NCI-H446 treated with DMSO at 0.1 percent for 48 hours (cell line): ENCODE measurements around the gene DNAAF9.
A peak's percentile ranks its signal among the peaks of the same experiment; 100 is the strongest.
"Not testable (repeated sequence)": the region's sequence is repeated elsewhere in the genome, so short reads cannot be mapped to it uniquely, and the experiment has no call there.

ENCODE experiments used
- DNase-seq: peaks from one replicate; lab custom pipeline; 2025; lab: John Stamatoyannopoulos, UW

DNAAF9 gene

DNA sequence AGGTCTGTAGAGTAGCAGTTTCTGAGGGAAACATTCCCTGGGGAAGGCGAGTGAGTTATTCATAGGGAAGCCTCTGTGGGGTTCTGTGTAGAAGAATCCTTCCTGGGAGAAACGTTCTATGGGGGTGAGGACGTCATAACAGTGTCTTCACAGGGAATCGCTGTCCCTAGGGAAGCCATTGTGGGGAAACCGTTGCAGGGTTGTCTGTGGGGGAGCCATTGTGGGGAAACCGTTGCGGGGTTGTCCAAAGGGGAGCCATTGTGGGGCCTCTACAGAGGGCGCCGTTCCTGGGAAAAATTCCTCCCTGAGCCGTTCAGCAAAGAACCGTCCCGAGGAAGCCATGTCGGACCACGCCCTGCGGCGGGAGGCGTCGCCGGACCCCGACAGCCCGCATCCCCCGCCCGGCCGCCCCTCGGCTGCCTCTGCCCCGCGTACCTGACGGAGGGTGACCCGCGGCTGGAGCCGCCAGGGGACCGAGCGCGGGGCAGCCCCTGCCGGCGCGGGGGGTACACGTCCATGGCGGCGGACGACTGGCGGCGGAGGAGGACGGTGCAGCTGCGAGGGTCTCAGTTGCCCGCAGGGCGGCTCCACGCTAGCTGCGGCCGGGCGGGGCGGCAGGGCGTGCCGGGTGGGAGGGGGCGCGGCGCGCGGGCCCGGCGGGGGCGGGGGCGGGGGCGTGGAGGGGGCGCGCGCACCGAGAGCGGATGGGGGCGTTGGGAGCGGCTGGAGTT, at the start of gene DNAAF9:
TSS of gene DNAAF9 (minus strand) at position 630 of the 731 bp plus-strand sequence. CDS start at position 518, 112 bp downstream.
- no peak for DNase-seq

DNA sequence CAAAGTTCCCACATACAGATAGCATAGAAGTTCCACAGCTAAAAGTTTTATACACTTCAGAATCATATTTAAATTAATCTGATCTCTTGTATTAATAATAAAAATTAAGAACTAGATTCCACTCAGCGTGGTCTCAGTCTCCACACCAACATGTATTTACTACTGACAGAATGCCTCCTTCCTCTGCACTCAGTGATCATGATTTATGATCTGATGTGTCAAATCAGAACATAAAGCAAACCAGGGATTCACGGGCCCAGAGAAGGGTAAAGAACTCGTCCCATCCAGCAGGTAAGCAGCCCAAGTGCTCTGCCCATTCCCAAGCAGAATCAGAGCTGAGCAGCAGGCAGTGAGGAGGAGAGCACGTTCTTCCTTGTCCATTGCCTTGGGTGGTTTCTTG, 49.2 kb upstream of the DNAAF9 start:
- no peak for DNase-seq

DNA sequence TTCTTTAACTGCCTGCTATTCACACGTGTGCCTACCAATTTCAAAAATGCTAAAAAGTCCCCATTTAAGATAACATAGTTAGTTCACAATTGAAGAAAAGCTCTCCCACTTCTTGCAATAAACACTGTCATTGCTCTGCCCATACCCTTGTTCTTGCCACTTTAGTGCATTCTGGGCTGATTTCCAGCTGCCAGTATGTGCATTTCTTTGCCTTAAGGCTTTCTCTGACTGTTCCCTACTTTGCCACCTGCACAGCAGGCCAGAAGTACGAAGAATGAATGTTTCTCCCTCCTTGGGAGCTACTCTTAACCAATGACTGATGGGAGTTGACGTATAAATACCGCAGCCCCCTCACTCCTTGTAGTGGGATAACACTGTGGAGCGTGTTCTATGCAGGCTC, 47.4 kb upstream of the DNAAF9 start:
- DNase-seq = no peak

DNA sequence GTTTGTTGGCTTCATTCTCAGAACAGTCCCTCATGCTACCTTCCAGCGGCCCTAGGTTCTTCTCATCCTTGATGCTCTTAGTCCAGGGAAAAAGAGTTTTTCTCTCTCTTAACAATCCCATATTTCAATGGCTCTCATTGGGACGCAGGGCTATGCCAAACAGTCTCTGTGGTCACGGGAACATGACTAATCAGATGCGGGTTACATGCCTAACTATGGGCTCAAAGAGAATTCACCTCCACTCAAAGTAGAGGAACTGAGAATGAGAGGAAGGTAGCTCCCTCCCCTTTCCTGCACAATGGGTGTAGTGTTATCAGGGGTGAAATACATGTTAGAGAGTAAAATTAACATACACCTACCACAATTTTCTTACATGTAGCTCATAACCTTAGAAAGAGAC, 45.2 kb upstream of the DNAAF9 start:
- no peak for DNase-seq

DNA sequence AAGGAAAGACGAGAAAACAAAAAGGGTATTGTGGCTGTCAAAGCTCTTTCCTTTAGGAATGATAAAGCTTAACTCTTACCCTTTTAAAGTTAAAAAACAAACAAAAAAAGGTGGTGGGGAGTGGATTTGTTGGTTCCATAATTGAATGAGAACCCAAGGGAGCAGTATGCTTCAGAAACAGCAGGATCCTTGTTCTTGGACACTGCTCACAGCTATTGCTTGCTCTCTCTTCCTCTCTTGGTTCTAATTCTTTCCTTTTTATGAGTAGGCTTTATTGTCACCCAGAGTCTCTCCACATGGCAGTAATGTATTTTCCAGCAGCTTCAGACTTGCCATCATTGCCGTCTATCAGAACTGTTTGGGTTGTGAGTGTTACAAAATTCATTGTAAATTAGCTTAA, 44.7 kb upstream of the DNAAF9 start:
- DNase-seq = no peak

DNA sequence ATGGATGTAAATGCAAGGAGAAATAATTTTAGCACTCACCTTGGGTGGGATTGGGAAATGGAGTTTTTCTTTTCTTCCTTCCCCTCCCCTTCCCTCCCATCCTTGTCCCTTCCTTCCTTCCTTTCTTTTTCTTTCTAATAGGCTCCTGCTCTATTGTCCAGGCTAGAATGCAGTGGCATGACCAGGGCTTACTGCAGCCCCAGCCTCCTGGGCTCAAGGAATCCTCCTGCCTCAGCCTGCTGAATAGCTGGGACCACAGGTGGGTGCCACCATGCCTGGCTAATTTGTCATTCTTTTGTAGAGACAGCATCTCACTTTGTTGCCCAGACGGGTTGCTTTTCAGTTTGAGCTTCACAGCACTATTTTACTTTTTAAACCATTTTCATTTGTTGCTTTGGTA, 41.9 kb upstream of the DNAAF9 start:
- DNase-seq = no peak

DNA sequence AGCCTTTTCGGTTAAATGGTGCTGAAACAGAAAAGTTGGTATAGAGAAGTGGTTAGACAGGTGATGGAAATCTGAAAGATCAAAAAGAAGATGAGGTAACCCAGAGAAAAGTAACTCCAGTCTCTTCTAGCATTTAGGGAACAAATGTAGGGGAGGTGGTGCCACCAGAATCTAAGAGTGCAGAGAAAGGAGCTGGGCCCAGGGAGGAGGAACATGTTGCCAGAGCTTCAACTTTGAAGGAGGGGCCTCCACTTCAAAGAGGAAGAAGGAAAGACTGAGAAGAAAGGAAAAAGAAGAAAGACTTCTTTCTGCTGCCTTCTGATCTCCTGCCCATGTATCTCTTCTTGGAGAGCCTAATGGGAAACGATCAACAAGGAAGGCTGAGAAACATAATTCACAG, 39.9 kb upstream of the DNAAF9 start:
- DNase-seq = no peak

DNA sequence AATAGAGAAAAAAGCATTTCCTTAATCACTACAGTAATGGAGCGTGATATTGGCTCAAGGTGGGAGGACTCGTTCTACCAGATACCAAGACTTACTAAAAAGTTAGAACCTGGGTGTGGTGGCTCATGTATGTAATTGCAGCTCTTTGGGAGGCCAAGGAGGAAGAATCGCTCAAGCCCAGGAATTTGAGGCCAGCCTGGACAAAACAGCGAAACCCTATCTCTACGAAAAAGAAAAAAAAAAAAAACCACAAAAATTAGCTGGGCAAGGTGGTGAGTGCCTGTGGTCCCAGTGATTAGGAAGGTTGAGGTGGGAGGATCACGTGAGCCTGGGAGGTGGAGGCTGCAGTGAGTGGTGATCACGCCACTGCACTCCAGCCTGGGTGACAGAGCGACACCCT, 39.3 kb upstream of the DNAAF9 start:
- DNase-seq = no peak

DNA sequence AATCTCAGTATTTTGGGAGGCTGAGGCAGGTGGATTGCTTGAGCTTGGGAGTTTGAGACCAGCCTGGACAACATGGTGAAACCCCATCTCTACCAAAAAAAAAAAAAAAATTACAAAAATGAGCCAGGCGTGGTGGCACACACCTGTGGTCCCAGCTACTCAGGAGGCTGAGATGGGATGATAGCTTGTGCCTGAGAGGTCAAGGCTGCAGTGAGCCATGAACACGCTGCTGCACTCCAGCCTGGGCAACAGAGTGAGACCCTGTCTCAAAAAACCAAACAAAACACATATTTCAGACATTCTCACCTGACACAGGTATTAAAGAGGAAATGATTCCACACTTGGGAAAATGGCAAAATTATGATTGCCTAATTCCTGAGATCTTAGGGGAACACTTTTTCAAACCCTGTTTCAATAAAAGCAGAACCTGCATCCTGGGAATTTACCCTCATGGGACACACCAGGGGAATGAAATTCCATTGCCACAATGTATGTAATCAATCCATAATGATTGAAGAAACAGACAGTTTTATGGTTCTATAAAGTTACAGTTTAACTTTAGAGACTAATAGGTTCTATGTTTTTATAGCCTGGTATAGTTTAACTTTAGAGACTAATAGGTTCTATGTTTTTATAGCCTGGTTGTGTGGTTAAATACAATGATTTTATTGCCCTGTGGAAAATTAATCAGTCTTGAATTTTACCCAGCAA, 29.6 kb upstream of the DNAAF9 start:
- DNase-seq = no peak

DNA sequence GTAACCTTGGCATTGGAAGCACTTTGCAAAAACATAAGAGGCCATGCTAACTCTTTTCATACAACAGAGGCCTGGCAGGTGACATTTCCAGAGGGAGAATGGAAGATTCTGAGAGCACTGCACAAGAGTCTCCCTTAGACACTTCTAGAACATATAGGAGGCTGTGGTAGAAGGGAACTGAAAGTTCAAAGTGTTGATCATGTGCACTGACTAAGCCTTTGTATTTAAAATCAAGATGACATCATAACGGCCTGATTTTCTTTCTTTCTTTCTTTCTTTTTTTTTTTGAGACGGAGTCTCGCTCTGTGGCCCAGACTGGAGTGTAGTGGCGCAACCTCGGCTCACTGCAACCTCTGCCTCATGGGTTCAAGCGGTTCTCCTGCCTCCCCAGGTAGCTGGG, 26.8 kb upstream of the DNAAF9 start:
- DNase-seq = no peak

DNA sequence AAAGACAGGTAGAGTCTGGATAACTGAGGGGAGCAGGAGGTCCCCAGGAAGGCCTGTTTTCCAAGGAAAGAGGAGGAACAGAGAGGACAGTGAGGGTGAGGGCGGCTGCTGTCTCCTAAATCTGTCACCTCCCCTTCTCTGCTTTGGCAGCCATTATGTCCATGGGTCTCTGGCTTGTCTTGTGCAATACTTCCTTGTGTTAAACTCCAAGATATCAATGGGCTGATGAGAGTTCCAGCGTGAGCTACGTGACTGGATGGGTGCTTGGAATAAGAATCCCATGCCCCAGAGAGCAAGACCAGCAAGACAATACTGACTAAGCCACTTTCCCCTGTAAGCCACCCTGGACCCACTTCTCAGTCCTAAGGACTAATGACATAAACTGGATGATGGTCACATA, 26.3 kb upstream of the DNAAF9 start:
- DNase-seq = no peak

DNA sequence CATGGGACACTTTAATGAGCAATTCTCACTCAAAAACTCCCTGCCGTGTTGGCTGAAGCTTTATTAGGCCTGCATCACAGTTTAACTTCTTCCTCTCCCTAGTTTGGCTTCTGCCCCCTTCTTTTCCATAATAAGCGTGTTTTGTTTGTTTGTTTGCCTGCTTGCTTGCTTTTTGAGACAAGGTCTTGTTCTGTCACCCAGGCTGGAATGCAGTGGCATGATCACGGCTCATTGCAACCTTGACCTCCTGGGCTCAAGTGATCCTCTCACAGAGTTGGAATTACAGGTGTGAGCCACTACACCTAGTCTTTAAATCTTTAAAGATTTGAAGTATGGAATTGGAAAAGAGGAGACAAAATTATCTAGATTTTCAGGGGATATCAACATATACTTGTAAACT, 25.4 kb upstream of the DNAAF9 start:
- no peak for DNase-seq

DNA sequence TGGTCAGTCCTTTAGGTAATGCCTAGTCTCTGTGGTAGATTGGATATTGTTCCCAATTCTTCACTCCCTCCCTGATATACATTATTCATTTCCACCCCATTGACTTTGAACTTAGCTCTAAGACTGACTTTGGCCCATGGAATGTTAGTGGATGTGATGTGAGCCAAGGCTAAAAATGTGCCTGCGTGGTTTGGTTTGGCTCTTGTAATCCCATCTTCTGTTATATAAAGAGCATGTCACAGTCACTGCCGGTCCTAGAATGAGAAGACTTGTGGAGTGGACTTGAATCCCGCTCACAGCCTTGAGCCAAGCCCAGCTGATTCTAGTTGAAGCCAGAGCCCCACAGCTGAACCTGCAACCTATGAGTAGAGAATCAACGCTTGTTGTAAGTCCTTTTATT, 23.6 kb upstream of the DNAAF9 start:
- no peak for DNase-seq

DNA sequence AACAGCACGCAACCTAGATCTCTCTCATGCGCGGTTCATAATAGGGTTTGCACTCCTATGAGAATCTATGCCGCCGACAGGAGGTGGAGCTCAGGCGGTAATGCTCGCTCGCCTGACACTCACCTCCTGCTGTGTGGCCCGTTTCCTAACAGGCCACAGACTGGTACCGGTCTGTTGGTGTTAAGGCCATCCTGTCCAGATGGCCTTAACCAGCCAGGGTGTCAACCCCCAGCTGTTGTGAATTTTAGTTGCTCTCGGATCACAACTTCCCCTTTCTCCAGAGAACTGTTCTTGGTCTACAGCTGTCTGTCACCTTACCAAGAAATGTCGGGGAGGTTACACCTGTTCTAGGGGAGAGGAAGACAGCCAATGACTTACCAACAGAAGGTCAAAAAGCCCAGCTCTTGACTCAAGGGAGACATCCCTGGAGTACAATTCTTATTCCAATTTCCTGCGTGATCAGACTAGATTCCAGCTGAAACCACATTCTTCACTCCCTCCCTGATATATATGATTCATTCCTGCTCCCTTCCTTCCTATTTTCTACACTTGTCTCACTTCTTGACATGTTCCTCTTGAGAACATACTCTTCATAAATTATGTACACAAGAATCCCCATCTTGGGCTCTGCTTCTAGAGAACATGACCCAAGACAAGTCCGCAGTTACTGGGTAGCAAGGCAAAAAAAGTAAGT, 23.1 kb upstream of the DNAAF9 start:
- no peak for DNase-seq

DNA sequence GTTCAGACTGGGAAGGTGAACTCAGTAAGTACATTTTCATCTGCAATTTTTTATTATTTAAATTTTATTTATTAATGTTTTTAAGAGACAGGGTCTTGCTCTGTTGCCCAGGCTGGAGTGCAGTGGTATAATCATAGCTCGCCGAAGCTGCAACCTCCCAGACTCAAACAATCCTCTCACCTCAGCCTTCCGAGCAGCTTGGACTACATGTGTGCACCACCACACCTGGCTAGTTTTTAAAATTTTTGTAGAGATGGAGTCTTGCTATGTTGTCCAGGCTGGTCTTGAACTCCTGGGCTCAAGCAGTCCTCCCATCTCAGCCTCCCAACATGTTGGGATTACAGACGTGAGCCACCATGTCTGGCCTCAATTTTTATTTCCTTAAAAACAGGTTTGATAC, 19.3 kb upstream of the DNAAF9 start:
- not testable (repeated sequence) for DNase-seq

DNA sequence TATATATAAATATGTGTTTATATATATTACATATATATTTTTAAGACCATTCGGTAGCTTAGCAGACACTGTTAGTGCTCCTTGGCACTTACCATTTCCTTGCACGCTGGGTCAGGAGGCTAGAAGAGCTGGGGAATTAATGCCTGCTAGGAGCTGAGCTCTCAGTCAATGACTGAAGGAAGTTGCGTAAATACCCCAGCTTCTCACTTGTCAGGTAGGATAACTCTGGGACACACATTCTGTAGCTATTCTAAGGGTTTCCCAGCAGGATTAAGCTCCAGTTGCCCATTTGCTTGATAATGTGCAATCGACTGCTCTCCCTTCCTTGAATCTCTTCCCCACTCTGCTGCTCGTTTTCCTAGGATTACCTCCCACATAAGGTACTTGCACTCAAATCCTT, 15.7 kb upstream of the DNAAF9 start:
- DNase-seq = no peak

DNA sequence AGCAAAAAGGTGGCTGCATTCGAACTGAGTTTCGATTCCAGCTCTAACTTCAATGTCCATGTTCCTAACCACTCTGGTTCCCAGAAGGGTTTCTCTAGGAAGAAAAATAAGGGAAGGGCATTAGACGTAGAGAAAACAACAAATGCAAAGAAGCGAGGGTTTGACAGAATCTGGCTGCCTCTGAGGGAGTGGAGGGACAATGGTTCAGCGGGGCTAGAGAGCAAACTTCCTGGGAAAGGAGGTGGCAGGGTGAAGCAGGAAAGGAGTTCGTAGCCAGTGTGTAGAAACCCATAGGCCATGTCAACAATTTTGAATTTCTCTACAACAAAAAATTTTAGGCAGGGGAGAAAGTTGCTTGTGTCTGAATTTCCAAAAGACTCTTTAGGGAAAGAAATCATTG, 14.5 kb upstream of the DNAAF9 start:
- DNase-seq = no peak

DNA sequence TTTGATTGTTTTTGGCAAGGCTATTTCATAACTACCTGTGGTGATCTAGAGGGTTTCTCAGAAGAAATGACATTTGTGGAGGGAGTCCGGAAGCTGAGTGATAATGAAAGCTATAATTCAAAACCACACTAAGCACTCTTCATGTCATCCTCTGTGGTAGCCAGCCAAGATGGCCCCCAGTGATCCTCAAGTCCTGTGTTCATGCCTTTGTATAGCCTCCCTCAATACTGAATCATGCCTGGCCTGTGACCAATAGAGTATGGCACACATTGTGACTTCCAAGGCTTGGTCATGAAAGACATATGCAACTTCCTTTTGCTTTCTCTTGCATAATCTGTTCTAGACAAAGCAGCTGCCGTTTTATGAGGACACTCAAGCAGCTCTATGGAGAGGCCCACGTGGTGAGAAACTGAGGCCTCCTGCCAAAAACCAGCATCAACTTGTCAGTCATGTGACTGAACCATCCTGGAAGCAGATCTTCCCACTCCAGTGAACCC, 12.8 kb upstream of the DNAAF9 start:
- DNase-seq = peak; percentile 47

DNA sequence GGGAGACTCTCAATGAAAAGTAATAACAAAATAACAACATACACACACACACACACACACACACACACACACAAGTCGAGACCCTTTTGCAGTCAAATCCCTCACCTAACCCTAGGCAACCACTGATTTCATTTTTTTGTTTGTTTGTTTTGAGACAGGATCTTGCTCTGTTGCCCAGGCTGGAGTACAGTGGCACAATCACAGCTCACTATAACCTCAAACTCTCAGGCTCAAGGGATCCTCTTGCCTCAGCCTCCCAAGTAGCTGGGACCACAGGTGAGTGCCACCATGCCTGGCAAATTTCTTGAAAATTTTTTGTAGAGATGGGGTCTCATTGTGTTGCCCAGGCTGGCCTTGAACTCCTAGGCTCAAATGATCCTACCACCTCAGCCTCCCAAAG, 10.7 kb upstream of the DNAAF9 start:
- not testable (repeated sequence) for DNase-seq

DNA sequence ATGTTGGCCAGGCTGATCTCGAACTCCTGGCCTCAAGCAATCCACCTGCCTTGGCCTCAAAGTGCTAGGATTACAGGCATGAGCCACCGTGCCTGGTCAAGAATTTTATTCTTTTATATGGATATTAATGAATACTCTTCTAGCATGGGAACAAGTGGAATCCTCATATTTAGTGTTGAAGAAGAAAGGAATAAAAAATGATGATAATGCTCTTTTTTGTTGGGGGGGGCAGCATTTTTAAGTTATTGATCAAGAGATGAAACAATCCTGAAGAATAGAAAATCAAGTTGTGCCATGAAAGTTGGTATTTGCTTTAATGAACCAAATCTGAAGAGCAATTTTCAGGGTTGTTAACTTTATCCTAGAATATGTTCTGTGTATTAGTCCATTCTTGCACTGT, 6.7 kb upstream of the DNAAF9 start:
- no peak for DNase-seq

DNA sequence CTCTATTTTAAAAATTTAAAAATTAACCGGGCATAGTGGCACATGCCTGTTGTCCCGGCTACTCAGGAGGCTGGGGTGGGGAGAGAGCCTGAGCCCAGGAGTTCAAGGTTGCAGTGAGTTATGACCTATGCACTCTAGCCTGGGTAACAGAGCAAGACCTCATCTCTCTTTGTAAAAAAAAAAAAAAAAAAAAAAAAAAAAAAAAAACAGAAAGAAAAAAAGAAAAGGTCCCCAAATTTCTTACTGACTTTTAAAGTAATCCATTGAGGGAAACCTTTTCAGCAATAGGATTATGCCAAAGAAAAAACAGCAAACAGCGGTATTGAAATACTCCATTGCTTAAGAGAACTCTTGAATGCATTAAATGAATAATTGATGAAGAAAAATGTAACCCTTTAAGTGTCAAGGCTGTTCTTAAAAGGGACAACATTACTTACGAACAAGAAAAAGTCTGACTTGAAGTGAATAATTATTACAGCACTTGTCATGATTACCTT, 6.0 kb upstream of the DNAAF9 start:
- no peak for DNase-seq

DNA sequence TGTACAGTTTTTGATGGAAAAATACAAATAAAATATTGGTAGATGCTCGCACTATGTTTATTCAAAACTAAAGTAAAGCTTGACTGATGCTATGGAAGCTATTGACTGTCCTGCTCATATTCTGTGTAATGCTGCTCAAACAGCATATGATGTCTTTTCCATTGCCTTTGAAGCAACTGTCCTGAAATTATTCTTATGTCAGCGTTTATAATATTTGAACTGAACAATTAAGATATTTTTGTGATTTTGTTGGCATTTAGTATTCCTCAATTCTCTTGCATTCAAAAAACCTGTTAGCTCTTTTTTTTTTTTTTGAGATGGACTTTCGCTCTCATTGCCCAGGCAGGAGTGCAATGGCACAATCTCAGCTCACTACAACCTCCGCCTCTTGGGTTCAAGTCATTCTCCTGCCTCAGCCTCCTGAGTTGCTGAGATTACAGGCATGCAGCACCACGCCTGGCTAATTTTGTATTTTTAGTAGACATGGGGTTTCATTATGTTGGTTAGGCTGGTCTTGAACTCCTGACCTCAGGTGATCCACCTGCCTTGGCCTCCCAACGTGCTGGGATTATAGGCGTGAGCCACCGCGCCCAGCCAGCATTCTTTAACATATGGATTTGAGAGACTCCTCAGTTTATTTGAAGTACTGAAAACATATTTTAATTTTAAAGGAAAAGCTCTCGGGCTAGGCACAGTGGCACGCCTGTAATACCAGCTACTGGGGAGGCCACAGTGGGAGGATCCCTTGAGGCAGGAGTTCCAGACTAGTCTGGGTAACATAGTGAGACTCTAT, 5.3 kb upstream of the DNAAF9 start:
- DNase-seq = no peak
